Measurements from ENCODE around the gene TFDP1.

- TF ChIP-seq CTCF (IDR thresholded peaks at IDR 0.05; ENCODE audit: insufficient read depth, low read length, poor library complexity, severe bottlenecking) = no peak
- no peak for TF ChIP-seq EZH2phosphoT487 (conservative IDR thresholded peaks at IDR 0.05; ENCODE audit: low read length)
Measured at GRCh38 chr13:113559061-113559460, 25.5 kb upstream of the TFDP1 start.
